Measurements from ENCODE around the gene PAK1IP1. TPM values are rescaled to one million over a fixed set of nuclear protein-coding genes. Genes with fewer than 3 reads are reported as not detected.

PAK1IP1 gene
- total and polyA plus RNA-seq, 10 of the 15 experiments (the other 5 are each of a cell fraction or from before 2014, with no cell fraction given) = 26.0 to 98.5 (median 47.8) TPM

DNA sequence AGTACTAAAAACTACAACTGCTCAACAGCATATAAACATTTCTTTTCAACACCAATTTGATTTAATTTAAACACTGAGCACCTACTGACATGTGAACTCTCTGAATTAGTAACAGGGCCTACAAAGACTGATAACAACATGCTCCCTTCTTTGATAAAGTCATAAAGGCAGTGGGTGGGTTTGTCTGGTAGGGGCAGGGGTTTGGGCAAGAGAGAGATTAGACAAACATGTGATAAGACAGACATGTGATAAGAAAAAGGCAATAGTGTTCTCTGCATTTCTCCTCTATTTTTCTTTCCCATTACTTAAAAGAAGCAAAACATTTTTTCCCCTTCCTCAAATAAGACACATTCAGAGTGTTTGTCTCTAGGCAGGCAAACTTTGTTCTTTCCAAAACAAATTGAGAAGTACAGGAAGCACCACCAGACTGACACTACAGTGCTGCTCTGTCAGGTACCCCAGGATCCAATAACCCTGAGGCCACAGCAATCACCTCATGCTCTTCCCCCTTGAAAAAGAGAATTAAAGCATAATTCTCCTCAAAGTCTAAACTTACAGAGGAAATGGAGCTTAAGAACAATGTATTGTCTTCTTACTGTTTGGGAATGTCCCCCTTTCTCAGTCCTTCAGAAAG is 12.3 kb upstream of the PAK1IP1 start:
- SMC1A ChIA-PET (ENCODE audit: uncharacterized antibody, unreplicated experiment) = interaction anchor here (1.1 to 2.4 kb wide), 5 partner anchors 12 to 176 kb away, joined by 3 to 9 read pairs (median 3); partner anchors contain the start of genes C6orf52 and PAK1IP1
- TF ChIP-seq SPI1 (IDR thresholded peaks at IDR 0.05; ENCODE audit: borderline replicate concordance, insufficient read depth, low read depth, low read length) (no peak), FOXM1 (IDR thresholded peaks at IDR 0.05; ENCODE audit: low read depth, low read length) (no peak), NR2C1 (IDR thresholded peaks at IDR 0.05) (no peak), RCOR1 (conservative IDR thresholded peaks at IDR 0.05; ENCODE audit: low read depth, low read length) (no peak), WRNIP1 (IDR thresholded peaks at IDR 0.05; ENCODE audit: borderline replicate concordance, low read depth, low read length) (no peak), MTA3 (IDR thresholded peaks at IDR 0.05; ENCODE audit: borderline replicate concordance, low read length) (no peak), BMI1 (IDR thresholded peaks at IDR 0.05; ENCODE audit: borderline replicate concordance) (no peak), ZNF217 (IDR thresholded peaks at IDR 0.05) (no peak), RAD21 (IDR thresholded peaks at IDR 0.05; ENCODE audit: insufficient read depth, low read depth, low read length) (no peak), NFYB (IDR thresholded peaks at IDR 0.05; ENCODE audit: insufficient read depth, low read depth, low read length) (no peak), ZBED1 (IDR thresholded peaks at IDR 0.05; ENCODE audit: borderline replicate concordance) (no peak), ZNF687 (IDR thresholded peaks at IDR 0.05) (no peak), PAX8 (IDR thresholded peaks at IDR 0.05) (no peak), TCF3 (IDR thresholded peaks at IDR 0.05; ENCODE audit: borderline replicate concordance, insufficient read depth, low read depth, low read length) (no peak), ZNF622 (IDR thresholded peaks at IDR 0.05) (no peak)
- TF ChIP-seq, protein P1, sequence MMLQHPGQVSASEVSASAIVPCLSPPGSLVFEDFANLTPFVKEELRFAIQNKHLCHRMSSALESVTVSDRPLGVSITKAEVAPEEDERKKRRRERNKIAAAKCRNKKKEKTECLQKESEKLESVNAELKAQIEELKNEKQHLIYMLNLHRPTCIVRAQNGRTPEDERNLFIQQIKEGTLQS (IDR thresholded peaks at IDR 0.05; ENCODE audit: borderline replicate concordance, extremely low read depth, low read depth, low read length) = no peak
- Histone ChIP-seq H3K27me3 (replicated peaks in 1 of 2; ENCODE audit: control insufficient read depth in 2 of 2, insufficient read depth in 2 of 2, low read length in 1 of 2) (no peaks in the 10 kb centered on the region), H3K27ac (ENCODE audit: control insufficient read depth, insufficient read depth) (no peak overlapping the region), H3K4me1 (ENCODE audit: control insufficient read depth, insufficient read depth, low read length) (no peaks in the 10 kb centered on the region), H3K4me2 (ENCODE audit: control insufficient read depth, insufficient read depth) (no peak overlapping the region), H3K79me2 (ENCODE audit: control insufficient read depth, insufficient read depth, low read length) (no peaks in the 10 kb centered on the region), H4K20me1 (ENCODE audit: control insufficient read depth, insufficient read depth) (no peaks in the 10 kb centered on the region), H3K36me3 (ENCODE audit: control insufficient read depth in 2 of 2, insufficient read depth in 2 of 2, low read length in 1 of 2) (no peaks in the 10 kb centered on the region), H3K9me3 (replicated peaks; ENCODE audit: control insufficient read depth, insufficient read depth, low read length) (no peaks in the 10 kb centered on the region), H3K9ac (ENCODE audit: control insufficient read depth, insufficient read depth, low read length) (no peak overlapping the region), H3K4me3 (no peak overlapping the region), H2AFZ (ENCODE audit: control insufficient read depth, low read depth, low read length) (no peak overlapping the region)
- FAIRE-seq = no peak
- no TSS peak for BruUV-seq (replicated peaks)
- intact Hi-C loops (cut with micrococcal nuclease; ENCODE audit: unreplicated experiment) = no loop called here
- CTCF ChIA-PET = interaction anchor here (0.6 kb wide), 1 partner anchor 17 kb away, joined by 3 read pairs; no protein-coding TSS in a partner anchor
- ATAC-seq = no peak
- POLR2A ChIA-PET = interaction anchor here (0.9 kb wide), 1 partner anchor 12 kb away, joined by 3 read pairs; the partner anchor contains the start of genes C6orf52 and PAK1IP1
- no peak for DNase-seq (ENCODE audit: low read depth, low spot score)
- in situ Hi-C loops (cut with MboI) = no loop called here
- RAD21 ChIA-PET (ENCODE audit: unreplicated experiment) = interaction anchor here (1.3 kb wide), 1 partner anchor 22 kb away, joined by 4 read pairs; no protein-coding TSS in a partner anchor

Data from GM12878 (cell line).